ENCODE results near the gene CENPS.

Gene CENPS

DNA sequence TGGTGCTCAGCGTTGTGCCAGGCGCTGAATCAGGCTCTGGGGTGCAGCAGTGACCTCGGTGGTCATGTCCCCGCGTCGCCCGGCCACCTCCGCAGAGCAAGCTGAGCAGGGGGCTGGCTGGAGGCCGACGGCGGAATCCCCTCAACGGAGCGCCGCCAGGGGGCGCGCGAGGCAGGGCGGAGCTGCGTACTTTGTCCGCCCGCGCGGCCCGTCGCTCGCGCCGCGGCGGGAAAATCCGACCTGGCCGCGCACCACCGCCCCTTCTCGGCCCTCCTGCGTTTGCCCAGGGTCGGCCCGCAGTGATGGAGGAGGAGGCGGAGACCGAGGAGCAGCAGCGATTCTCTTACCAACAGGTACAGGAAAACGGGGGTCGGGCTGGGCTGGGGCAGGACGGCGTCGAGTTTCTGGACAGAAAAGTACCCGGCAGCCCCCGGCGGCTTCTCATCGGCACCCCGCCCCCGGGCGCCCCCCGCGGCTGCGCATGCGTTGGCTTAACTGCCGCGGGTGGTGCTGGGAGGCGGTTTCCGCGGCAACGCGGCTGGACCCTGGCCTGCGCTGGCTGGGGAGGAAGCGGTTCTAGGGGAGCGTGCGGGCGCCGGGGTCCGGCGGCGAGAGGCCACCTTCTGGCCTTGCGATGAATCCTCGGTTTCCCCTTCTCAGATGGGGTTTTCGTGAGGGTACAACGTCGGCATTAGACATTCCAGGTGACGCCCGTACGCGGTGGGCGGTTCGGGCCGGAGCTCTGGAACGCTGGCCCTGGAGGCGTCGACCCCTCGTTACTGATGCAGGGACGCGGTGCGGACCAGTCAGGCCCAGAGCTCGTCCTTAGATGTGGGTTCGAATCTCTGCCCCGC is at the start of gene CENPS:
Gene CENPS, plus strand, starts transcription at position 218 of the 854 bp plus-strand sequence. Its CDS starts 85 bp downstream, at position 303.
- peaks cover 19% of the 10 kb centered on the region for H3K4me1 Mint-ChIP-seq
- H3K27me3 Mint-ChIP-seq: no peaks in the 10 kb centered on the region
- no peaks in the 10 kb centered on the region for H3K9me3 Mint-ChIP-seq
- H3K4me3 Mint-ChIP-seq: peak within 1 kb of the TSS; percentile 92
- peak within 1 kb of the TSS; percentile 97 for H3K27ac Mint-ChIP-seq
- H3K36me3 Mint-ChIP-seq: no peaks in the 10 kb centered on the region

DNA sequence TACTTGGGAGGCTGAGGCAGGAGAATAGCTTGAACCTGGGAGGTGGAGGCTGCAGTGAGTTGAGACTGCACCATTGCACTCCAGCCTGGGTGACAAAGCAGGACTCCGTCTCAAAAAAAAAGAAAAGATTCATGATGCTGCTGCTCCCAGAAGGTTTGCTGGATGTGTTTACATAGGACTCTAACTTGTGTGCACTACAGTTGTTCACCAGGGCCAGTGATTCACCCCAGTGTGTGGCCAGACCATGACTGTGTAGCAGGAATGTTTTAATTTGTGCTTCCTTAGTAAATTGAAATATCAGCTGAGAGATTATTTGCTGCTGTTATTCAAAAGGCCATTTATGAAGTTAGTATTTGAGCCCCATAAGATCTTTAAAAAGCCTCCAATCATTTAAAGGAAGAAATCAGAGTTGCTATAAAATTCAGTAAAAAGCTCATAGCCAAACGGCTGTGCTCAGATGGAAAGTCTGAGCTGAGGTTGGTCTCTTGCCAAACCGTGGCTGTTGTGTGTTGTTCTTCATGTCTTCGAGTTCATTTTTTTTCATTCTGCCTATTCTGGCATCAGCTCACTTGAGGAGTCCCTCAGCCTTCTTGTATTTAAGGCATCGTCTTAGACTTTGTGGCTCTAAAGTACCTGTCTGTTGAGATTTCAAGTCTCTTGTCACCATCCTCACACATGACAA is 49.5 kb upstream of the CENPS start:
- no peaks in the 10 kb centered on the region for H3K27me3 Mint-ChIP-seq
- H3K4me3 Mint-ChIP-seq: no peak overlapping the region
- H3K27ac Mint-ChIP-seq: no peak overlapping the region
- H3K9me3 Mint-ChIP-seq: no peaks in the 10 kb centered on the region
- H3K36me3 Mint-ChIP-seq: peaks cover 2% of the 10 kb centered on the region
- no peaks in the 10 kb centered on the region for H3K4me1 Mint-ChIP-seq

GRCh38 chr1:10383630-10384029 is 46.6 kb upstream of the CENPS start:
- H3K4me1 Mint-ChIP-seq: peaks cover 11% of the 10 kb centered on the region
- H3K4me3 Mint-ChIP-seq: no peak overlapping the region
- no peak overlapping the region for H3K27ac Mint-ChIP-seq
- no peaks in the 10 kb centered on the region for H3K9me3 Mint-ChIP-seq
- H3K27me3 Mint-ChIP-seq: no peaks in the 10 kb centered on the region
- peaks cover 2% of the 10 kb centered on the region for H3K36me3 Mint-ChIP-seq

- Mint-ChIP-seq H3K4me1 (peaks cover 11% of the 10 kb centered on the region), H3K27me3 (no peaks in the 10 kb centered on the region), H3K27ac (no peak overlapping the region), H3K4me3 (no peak overlapping the region), H3K9me3 (no peaks in the 10 kb centered on the region), H3K36me3 (peaks cover 2% of the 10 kb centered on the region)
Observed at GRCh38 chr1:10384219-10384618, 46.0 kb upstream of the CENPS start.

DNA sequence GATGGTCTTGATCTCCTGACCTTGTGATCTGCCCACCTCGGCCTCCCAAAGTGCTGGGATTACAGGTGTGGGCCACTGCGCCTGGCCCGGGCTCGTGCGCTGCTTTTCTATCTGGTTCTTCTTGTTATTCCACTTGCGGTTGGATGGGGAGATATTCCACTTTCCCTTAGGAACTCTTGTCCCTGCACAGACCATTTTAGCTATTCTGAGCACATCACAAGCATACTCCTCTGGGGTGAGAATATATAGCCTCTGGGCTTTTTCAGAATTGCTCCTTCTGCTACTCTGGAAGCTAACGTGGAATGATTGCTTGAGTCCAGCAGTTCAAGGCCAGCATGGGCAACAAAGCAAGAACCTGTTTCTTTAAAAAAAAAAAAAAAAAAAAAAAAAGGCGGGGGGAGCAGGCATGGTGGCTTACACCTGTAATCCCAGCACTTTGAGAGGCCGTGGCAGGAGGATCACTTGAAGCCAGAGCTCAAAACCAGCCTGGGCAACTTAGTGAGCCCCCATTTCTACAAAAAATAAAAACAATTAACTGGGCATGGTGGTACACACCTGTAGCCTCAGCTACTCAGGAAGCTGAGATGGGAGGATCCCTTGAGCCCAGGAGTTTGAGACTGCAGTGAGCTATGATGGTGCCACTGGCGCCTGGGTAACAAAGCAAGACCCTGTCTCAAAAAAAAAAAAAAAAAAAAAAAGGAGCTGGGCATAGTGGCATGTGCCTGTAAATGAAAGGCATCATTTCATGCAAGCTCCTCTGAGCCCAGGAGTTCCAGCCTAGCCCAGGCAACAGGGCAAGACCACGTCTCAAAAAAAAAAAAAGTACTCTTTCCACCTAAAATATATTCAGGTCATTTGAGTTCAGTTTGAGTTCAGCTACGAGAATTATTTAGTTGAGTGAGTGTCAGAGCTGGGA is 43.2 kb upstream of the CENPS start:
- Mint-ChIP-seq H3K27me3 (no peaks in the 10 kb centered on the region), H3K27ac (no peak overlapping the region), H3K4me3 (no peak overlapping the region), H3K4me1 (peaks cover 11% of the 10 kb centered on the region), H3K36me3 (peaks cover 2% of the 10 kb centered on the region), H3K9me3 (no peaks in the 10 kb centered on the region)

DNA sequence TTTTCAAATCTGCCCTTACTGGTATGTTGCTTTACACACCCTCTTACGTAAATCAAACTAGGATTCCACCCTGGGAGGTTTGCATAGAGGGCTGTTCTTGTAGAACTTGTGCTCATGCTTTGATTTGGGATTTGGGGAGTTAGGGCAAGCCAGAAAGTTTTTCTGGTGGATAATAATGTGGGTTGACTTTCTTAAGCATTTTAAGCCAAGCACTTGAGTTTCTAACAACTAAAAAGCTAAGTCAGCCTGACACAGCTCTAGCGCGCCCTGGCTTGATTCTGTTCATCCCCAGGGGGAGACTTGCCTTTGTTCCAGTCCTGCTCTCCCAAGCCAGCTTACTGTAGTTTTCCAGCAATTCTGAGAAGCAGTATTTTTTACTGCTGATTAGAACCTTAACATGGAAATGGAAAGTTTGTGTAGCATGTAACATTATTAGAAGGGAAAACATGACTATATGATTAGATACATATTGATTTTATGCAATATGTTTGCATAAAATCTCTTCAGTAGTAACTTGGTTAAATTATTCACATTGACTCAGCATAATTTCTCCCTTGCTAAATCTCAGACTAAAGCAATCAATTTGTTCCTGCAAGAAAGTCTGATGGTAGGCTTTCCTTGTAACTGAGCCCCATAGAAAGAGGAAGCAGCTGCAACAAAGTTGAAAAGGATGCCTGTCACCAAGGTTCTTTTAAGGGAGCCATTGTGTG is 42.4 kb upstream of the CENPS start:
- H3K9me3 Mint-ChIP-seq: no peaks in the 10 kb centered on the region
- H3K27ac Mint-ChIP-seq: peak overlapping the region; percentile 51
- peaks cover 2% of the 10 kb centered on the region for H3K36me3 Mint-ChIP-seq
- peaks cover 11% of the 10 kb centered on the region for H3K4me1 Mint-ChIP-seq
- H3K4me3 Mint-ChIP-seq: no peak overlapping the region
- no peaks in the 10 kb centered on the region for H3K27me3 Mint-ChIP-seq

DNA sequence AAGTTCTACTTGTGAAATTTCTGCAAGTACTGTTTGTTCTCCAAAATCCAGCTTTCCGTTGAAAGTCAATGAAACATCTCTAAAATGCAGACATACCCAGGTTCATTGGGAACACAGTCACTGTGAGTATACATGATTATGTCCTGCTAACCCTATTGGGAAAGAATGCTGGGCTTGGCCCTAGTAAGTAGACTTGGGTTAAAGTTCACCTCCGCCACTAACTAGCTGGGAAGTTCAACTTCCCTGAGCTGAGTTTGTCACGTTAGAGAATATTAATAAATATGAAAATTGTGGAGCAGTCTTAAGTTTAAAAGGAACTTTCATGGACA is 41.9 kb upstream of the CENPS start:
- Mint-ChIP-seq H3K9me3 (no peaks in the 10 kb centered on the region), H3K4me1 (peaks cover 11% of the 10 kb centered on the region), H3K36me3 (peaks cover 2% of the 10 kb centered on the region), H3K4me3 (no peak overlapping the region), H3K27ac (peak overlapping the region; percentile 51), H3K27me3 (no peaks in the 10 kb centered on the region)

GRCh38 chr1:10389271-10389973 is 40.8 kb upstream of the CENPS start:
- Mint-ChIP-seq H3K27me3 (no peaks in the 10 kb centered on the region), H3K9me3 (no peaks in the 10 kb centered on the region), H3K4me3 (no peak overlapping the region), H3K27ac (no peak overlapping the region), H3K36me3 (no peaks in the 10 kb centered on the region), H3K4me1 (peaks cover 11% of the 10 kb centered on the region)

- peaks cover 26% of the 10 kb centered on the region for H3K4me1 Mint-ChIP-seq
- no peak overlapping the region for H3K27ac Mint-ChIP-seq
- H3K4me3 Mint-ChIP-seq: peak overlapping the region; percentile 33
- no peaks in the 10 kb centered on the region for H3K9me3 Mint-ChIP-seq
- H3K36me3 Mint-ChIP-seq: peaks cover 4% of the 10 kb centered on the region
- H3K27me3 Mint-ChIP-seq: no peaks in the 10 kb centered on the region
Observed at GRCh38 chr1:10396870-10397269, 33.4 kb upstream of the CENPS start.

GRCh38 chr1:10398278-10398733 is 31.9 kb upstream of the CENPS start:
- H3K27ac Mint-ChIP-seq: peak overlapping the region; percentile 70
- no peaks in the 10 kb centered on the region for H3K9me3 Mint-ChIP-seq
- peak overlapping the region; percentile 91 for H3K4me3 Mint-ChIP-seq
- peaks cover 4% of the 10 kb centered on the region for H3K36me3 Mint-ChIP-seq
- no peaks in the 10 kb centered on the region for H3K27me3 Mint-ChIP-seq
- H3K4me1 Mint-ChIP-seq: peaks cover 26% of the 10 kb centered on the region

GRCh38 chr1:10398734-10399443 is 31.3 kb upstream of the CENPS start, which contains the start of gene PGD:
TSS of gene PGD (plus strand) at chr1:10399064. CDS start at chr1:10399118, 54 bp downstream.
- peak within 1 kb of the TSS; percentile 70 for H3K27ac Mint-ChIP-seq
- H3K9me3 Mint-ChIP-seq: no peaks in the 10 kb centered on the region
- peak within 1 kb of the TSS; percentile 94 for H3K4me3 Mint-ChIP-seq
- H3K36me3 Mint-ChIP-seq: peaks cover 7% of the 10 kb centered on the region
- H3K27me3 Mint-ChIP-seq: no peaks in the 10 kb centered on the region
- peaks cover 29% of the 10 kb centered on the region for H3K4me1 Mint-ChIP-seq

GRCh38 chr1:10399444-10399941 is 30.7 kb upstream of the CENPS start:
- Mint-ChIP-seq H3K4me3 (peak overlapping the region; percentile 94), H3K27ac (peak overlapping the region; percentile 66), H3K36me3 (peaks cover 9% of the 10 kb centered on the region), H3K9me3 (no peaks in the 10 kb centered on the region), H3K27me3 (no peaks in the 10 kb centered on the region), H3K4me1 (peaks cover 29% of the 10 kb centered on the region)

GRCh38 chr1:10400013-10400412 is 30.2 kb upstream of the CENPS start:
- H3K27ac Mint-ChIP-seq: peak overlapping the region; percentile 66
- peaks cover 29% of the 10 kb centered on the region for H3K4me1 Mint-ChIP-seq
- peaks cover 11% of the 10 kb centered on the region for H3K36me3 Mint-ChIP-seq
- peak overlapping the region; percentile 94 for H3K4me3 Mint-ChIP-seq
- H3K27me3 Mint-ChIP-seq: no peaks in the 10 kb centered on the region
- no peaks in the 10 kb centered on the region for H3K9me3 Mint-ChIP-seq

GRCh38 chr1:10401281-10401680 is 29.0 kb upstream of the CENPS start:
- no peak overlapping the region for H3K4me3 Mint-ChIP-seq

More at GRCh38 chr1:10401281-10401680, 29.0 kb upstream of the CENPS start:
- Mint-ChIP-seq H3K9me3 (no peaks in the 10 kb centered on the region), H3K27me3 (no peaks in the 10 kb centered on the region), H3K4me1 (peaks cover 29% of the 10 kb centered on the region), H3K27ac (no peak overlapping the region), H3K36me3 (peaks cover 11% of the 10 kb centered on the region)
